Measurements from ENCODE around the gene DEFB131A.
"Not testable (repeated sequence)": the region's sequence is repeated elsewhere in the genome, so short reads cannot be mapped to it uniquely, and the experiment has no call there.

The DEFB131A gene, protein sequence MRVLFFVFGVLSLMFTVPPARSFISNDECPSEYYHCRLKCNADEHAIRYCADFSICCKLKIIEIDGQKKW

DNA sequence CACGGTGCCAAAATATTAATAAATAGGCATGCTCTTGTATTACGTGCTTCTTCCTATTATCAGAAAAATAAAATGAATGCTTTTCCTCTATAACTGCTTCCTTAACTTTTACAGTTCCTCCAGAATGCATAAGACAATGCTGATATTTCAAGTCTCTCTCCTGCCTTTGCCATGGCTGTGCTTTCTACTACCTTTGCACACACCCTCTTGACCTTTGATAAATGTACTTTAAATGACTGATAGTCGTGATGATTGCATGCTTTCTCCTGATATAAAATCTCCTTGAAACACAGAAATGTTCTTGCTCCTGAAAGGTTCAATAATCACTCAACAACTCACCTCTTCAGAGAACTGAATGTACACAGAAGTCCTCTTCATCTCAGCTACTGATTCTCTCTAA lies at the start of gene DEFB131A:
TSS of gene DEFB131A (plus strand) at position 301 of the 400 bp plus-strand sequence. CDS start 120 bp downstream, outside the sequence.
- not testable (repeated sequence) for DNase-seq

DNA sequence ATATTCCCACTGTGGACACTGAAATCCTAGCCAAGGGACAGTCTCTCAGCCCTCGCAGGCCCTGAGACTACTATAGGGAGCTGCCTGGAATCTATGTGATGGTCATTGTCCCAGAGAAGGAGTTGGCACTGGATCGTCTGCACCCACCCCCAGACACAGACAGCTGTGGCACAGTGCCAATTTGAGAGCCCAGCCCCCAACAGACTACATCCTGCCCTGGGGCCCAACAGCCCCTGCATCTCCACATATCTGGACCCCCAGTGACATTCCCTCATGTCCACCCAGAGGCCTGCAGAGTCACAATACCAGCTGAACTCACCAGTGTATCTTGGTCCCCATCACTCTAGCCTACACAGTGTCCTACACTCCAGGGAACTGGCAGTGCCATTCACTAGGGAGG lies 38.4 kb upstream of the DEFB131A start:
- not testable (repeated sequence) for DNase-seq

GRCh38 chr4:9406491-9406890 lies 37.7 kb upstream of the DEFB131A start:
- DNase-seq: not testable (repeated sequence)

DNA sequence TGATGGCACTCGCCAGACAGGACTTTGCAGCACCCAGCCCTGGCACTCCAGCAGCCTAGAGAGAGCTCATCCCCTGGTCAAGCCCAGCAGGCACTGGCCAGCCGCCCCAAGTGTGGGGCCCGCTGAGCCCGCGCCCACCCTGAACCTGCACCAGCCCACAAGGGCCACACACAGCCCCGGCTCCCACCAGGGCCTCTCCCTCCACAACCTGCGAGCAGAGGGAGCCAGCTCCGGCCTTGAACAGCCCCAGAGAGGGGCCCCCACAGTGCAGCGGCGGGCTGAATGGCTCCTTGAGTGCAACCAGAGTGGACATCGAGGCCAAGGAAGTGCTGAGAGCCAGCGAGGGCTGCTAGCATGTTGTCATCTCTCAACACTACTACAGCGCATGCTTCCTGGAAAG lies 34.4 kb upstream of the DEFB131A start:
- DNase-seq: no peak

GRCh38 chr4:9421884-9422455 lies 22.2 kb upstream of the DEFB131A start:
- DNase-seq: not testable (repeated sequence)

DNA sequence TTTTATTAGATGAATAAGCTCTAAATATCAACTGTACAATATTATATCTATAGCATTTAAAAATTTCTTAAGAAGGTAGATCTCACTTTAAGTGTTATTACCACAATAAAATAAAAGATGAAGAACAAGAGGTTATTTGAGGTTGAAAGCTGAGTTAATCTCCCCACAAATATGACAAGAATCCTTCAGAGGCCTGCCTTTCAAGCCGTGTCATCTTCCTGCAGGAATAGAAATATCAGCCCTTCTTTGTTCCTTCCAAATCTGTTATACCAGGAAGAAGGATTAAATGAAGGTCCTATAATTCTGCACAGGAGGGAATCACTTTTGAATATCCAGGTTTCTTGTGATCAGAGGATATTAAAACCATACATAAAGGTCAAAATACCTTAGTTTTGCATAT lies 18.3 kb upstream of the DEFB131A start:
- DNase-seq: not testable (repeated sequence)

- DNase-seq: not testable (repeated sequence)
These were observed 14.2 kb upstream of the DEFB131A start for GRCh38 chr4:9430061-9430460.

- not testable (repeated sequence) for DNase-seq
These were observed 10.9 kb upstream of the DEFB131A start for GRCh38 chr4:9433320-9433719.

DNA sequence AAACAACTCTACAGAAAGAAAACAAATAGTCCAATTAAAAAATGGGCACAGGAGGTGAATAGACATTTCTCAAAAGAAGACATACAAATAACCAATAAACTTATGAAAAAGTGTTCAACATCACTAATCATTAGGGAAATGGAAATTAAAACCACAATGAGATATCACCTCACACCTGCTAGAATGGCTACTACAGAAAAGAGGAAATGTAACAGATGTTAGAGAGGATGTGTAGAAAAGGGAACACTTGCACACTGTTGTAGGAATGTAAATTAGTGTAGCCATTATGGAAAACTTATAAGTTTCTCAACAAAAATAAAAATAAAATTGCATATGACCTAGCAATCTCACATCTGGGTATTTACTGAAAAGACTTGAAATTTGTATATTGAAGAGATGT lies 7.5 kb upstream of the DEFB131A start:
- not testable (repeated sequence) for DNase-seq

GRCh38 chr4:9442355-9442754 lies 1.9 kb upstream of the DEFB131A start:
- DNase-seq: not testable (repeated sequence)

DNA sequence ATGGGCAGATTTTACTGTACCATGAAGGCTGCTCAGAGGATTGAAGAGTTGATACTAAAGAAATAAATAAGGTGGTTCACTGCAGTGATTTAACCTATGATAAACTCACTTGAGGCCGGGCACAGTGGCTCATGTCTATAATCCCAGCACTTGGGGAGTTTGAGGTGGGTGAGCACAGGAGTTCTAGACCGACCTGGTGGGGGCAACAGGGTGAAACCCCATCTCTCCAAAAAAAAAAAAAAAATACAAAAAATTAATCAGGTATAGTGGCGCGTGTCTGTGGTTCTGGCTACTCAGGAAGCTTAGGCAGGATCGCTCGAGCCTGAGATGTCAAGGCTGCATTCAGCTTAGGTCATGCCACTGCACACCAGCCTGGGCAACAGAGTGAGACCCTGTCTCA lies 467 bp downstream of the DEFB131A start:
- not testable (repeated sequence) for DNase-seq

DNA sequence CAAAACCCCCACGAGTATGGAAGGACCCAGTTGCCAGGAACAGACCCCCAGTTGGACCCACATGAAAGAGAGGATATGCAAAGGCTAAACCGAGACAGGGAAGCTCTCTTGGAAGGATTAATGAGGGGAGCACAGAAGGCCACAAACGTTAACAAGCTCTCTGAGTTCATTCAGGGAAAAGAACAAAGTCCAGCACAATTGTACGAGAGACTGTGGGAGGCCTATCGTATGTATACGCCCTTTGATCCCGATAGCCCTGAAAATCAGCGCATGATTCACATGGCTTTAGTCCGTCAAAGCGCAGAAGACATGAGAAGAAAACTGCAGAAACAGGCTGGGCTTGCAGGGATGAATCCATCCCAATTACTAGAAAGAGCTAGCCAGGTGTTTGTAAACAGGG lies 8.0 kb downstream of the DEFB131A start:
- not testable (repeated sequence) for DNase-seq

DNA sequence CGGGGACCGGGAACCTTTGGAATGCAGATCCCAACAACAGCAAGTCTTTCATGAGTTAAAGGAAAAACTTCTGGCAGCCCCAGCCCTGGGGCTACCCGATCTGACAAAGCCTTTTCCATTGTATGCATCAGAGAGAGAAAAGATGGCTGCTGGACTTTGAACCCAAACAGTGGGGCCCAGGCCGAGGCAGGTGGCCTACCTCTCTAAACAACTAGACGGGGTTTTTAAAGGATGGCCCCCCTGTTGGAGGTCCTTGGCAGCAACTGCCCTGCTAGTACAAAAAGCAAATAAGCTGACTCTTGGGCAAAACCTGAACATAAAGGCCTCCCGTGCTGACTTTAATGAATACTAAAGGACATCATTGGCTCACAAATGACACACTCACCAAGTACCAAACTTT lies 10.1 kb downstream of the DEFB131A start:
- DNase-seq: not testable (repeated sequence)

DNA sequence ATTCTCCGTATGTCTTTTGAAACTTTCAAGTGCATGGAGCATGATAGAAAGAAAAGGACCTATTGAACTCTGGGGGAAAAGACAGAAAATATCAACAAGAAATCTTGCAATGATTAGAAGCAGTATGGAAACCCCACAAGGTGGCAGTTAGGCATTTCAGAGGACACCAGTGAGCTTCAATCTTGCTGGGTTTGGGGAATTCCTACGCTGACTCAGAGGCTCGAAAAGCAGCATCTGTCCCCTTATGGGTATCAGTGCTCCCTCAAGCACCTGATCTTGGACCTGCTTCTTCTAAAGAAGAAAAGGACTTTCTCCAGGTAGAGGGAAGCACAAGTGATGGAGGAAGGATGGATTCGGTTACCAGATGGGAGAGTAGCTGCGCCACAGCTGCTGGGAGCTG lies 10.8 kb downstream of the DEFB131A start:
- DNase-seq: not testable (repeated sequence)

GRCh38 chr4:9479466-9479865 lies 35.3 kb downstream of the DEFB131A start:
- not testable (repeated sequence) for DNase-seq

GRCh38 chr4:9480066-9480465 lies 35.9 kb downstream of the DEFB131A start:
- DNase-seq: not testable (repeated sequence)

DNA sequence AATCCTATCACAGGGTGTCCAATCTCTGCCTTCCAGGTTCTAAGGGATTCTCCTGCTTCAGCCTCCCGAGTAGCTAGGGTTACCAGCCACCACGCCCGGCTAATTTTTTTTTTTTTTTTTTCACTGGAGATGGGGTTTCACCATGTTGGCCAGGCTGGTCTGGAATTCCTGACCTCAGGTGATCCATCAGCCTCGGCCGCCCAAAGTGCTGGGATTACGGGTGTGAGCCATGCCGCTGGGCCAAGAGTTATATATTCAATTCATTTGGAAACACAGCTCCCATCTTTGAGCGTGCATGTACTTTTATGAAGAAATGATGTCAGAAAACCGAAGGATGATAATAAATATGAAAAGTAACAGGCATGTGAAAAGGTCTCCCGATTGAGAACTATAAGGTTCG lies 38.7 kb downstream of the DEFB131A start:
- not testable (repeated sequence) for DNase-seq

GRCh38 chr4:9483682-9484081 lies 39.5 kb downstream of the DEFB131A start:
- DNase-seq: not testable (repeated sequence)

- DNase-seq: not testable (repeated sequence)
These were observed 42.7 kb downstream of the DEFB131A start for GRCh38 chr4:9486880-9487279.

DNA sequence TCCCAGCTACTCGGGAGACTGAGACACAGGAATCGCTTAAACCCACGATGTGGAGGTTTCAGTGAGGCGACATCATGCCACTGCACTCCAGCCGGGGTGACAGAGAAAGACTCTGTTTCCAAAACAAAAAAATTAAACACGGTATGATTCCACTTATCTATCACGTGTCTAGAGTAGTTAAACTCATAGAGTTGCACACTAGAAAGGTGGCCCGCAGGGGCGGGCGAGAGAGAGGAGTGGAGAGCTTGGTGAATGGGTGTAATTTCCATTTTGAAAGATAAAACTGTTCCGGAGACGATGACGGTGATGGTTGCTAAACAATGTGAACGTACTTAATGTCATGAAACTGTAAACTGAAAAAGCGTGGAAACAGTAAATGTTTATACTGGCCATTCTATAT lies 44.6 kb downstream of the DEFB131A start:
- not testable (repeated sequence) for DNase-seq

GRCh38 chr4:9490496-9490895 lies 46.3 kb downstream of the DEFB131A start:
- not testable (repeated sequence) for DNase-seq

- DNase-seq: not testable (repeated sequence)
These were observed 46.8 kb downstream of the DEFB131A start for GRCh38 chr4:9490986-9491385.

- DNase-seq: not testable (repeated sequence)
These were observed 49.4 kb downstream of the DEFB131A start for GRCh38 chr4:9493589-9493988.

DNA sequence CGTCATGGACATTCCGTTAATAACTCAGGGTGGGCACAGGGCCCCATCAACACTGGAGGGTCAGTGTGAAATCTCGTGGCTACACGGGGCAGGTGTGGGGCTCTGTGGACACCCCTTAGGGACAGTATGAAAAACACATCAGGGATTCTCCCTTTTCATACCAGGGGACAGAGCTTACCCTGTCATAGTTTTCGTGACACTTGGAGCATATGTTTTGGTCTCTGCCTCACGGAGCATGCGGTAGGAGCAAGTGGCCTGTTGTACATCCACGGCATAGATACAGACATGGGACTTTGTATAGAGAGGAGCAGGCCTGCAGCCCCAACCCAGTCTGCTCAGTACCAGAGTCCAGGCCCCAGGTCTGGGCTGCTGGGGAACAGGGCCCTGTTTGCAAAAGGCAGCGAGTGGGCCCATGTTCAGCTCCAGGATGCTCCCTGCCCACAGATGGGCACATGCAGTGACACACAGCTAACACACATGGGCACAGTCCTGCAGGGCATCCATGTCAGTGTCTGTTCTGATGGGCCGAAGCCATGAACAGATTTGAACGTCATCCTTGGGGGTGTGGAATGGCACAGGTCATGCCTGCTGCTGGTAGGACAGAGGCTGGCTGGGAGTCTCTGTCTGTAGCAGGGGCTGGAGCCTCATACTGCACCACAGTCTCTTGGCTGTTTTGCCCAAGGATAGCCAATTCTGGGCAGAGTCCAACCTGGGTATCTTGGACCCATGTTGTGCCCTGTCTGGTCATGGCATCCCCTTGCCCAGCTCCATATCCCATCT lies 50.2 kb downstream of the DEFB131A start:
- not testable (repeated sequence) for DNase-seq

All from NCI-H2081 (cell line).